IPS-20b (cell line): ENCODE measurements around the gene CEP76.
A peak's percentile ranks its signal among the peaks of the same experiment; 100 is the strongest.

Source experiments
- H3K27ac ChIP-seq: one replicate; pipeline ENCODE4 v1.5.1; 2013; ENCODE audit warnings: low read length
- H3K27me3 ChIP-seq: 2 replicates; pipeline ENCODE4 v1.6.1; 2013; ENCODE audit warnings: mild to moderate bottlenecking, low read length, inconsistent platforms; ENCODE audit not compliant: insufficient read depth
- H3K36me3 ChIP-seq: 2 replicates; pipeline ENCODE4 v1.6.1; 2013; ENCODE audit warnings: low read depth, mild to moderate bottlenecking, inconsistent platforms, low read length, moderate library complexity; ENCODE audit not compliant: insufficient read depth
- H3K4me1 ChIP-seq: 2 replicates; pipeline ENCODE4 v1.6.1; 2013; ENCODE audit warnings: mild to moderate bottlenecking, control low read depth, inconsistent platforms, low read length, moderate library complexity; ENCODE audit not compliant: insufficient read depth
- H3K4me3 ChIP-seq: 2 replicates; pipeline ENCODE4 v1.5.1; 2013; ENCODE audit warnings: mild to moderate bottlenecking, low read length, inconsistent platforms
- H3K9ac ChIP-seq: 2 replicates; pipeline ENCODE4 v1.6.1; 2013; ENCODE audit warnings: low read depth, mild to moderate bottlenecking, inconsistent platforms, low read length, moderate library complexity
- H3K9me3 ChIP-seq: 2 replicates; pipeline ENCODE4 v1.6.1; 2013; ENCODE audit warnings: mild to moderate bottlenecking, low read depth, low read length, inconsistent platforms; ENCODE audit not compliant: insufficient read depth

CEP76 gene

DNA sequence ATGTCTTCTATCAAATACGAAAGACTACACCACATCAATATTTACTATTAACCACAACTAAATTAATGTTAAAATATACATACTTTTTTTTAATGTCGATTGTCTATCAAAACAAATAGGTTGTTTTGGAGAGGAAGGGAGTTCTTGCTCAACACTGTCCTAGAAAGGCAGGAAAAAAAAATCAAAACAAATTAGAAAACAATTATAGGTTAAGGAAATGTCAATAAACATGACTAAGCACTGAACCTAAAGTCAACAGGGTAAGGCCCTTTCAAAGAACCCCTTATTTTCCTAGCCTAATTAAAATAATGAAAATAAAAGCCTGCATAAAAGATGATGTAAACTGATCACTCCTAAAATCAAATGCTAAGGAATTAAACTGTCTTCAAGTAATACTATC, 2.8 kb downstream of the CEP76 start:
- no peaks in the 10 kb centered on the region for H3K27me3 ChIP-seq
- peaks cover 14% of the 10 kb centered on the region; the same call in 1 of the 2 replicates for H3K4me1 ChIP-seq
- no peak overlapping the region for H3K27ac ChIP-seq
- H3K4me3 ChIP-seq, result no peak overlapping the region
- no peaks in the 10 kb centered on the region for H3K9me3 ChIP-seq
- H3K36me3 ChIP-seq, result peaks cover 53% of the 10 kb centered on the region
- H3K9ac ChIP-seq, result no peak overlapping the region

- peaks cover 61% of the 10 kb centered on the region for H3K36me3 ChIP-seq
- H3K27ac ChIP-seq, result no peak overlapping the region
Measured at GRCh38 chr18:12694032-12694431, 8.5 kb downstream of the CEP76 start.

GRCh38 chr18:12692206-12692605, 10.3 kb downstream of the CEP76 start:
- peaks cover 46% of the 10 kb centered on the region for H3K36me3 ChIP-seq
- no peak overlapping the region for H3K9ac ChIP-seq
- no peaks in the 10 kb centered on the region for H3K4me1 ChIP-seq
- no peaks in the 10 kb centered on the region for H3K27me3 ChIP-seq
- no peaks in the 10 kb centered on the region for H3K9me3 ChIP-seq
- H3K4me3 ChIP-seq, result no peak overlapping the region
- H3K27ac ChIP-seq, result no peak overlapping the region

More at GRCh38 chr18:12694032-12694431, 8.5 kb downstream of the CEP76 start:
- Histone ChIP-seq H3K27me3 (no peaks in the 10 kb centered on the region), H3K9me3 (no peaks in the 10 kb centered on the region), H3K4me1 (no peaks in the 10 kb centered on the region), H3K4me3 (no peak overlapping the region), H3K9ac (no peak overlapping the region)

- H3K9ac ChIP-seq, result no peak overlapping the region
- no peak overlapping the region for H3K27ac ChIP-seq
- no peak overlapping the region for H3K4me3 ChIP-seq
Measured at GRCh38 chr18:12689256-12689850, 13.2 kb downstream of the CEP76 start.

GRCh38 chr18:12686100-12686499, 16.4 kb downstream of the CEP76 start:
- no peak overlapping the region for H3K9ac ChIP-seq
- H3K4me3 ChIP-seq, result no peak overlapping the region
- H3K9me3 ChIP-seq, result no peaks in the 10 kb centered on the region
- peaks cover 48% of the 10 kb centered on the region for H3K36me3 ChIP-seq
- H3K27me3 ChIP-seq, result no peaks in the 10 kb centered on the region
- no peak overlapping the region for H3K27ac ChIP-seq
- no peaks in the 10 kb centered on the region for H3K4me1 ChIP-seq

More at GRCh38 chr18:12689256-12689850, 13.2 kb downstream of the CEP76 start:
- no peaks in the 10 kb centered on the region for H3K4me1 ChIP-seq
- no peaks in the 10 kb centered on the region for H3K9me3 ChIP-seq
- H3K36me3 ChIP-seq, result peaks cover 47% of the 10 kb centered on the region
- H3K27me3 ChIP-seq, result no peaks in the 10 kb centered on the region

DNA sequence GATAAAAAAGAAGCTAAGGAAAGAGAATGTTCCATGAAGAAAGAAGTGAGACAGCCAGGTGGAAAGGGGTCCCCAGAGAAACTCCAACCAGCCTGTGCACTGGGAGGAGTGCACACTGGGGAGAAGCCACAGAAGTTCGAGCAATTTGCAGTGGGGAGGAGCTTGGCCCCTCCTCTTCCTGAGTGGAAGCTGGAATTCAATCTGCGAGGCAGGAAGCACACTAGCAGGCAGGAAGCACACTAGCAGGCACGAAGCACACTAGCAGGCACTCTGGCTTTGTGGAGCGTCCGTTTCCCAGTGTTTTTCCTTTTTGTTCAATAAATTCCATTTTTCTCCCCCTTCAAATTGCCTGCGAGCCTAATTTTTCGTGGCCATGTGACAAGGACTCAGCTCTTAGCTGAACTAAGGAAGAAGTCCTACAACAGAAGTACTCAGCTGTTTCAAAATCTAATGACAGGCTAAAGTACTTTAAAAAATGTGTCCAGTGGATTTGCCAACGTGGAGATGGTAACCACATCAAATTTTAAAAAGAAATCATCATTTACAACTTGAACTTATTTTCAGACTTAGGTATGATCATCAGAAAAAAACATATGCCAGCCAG, 23.2 kb downstream of the CEP76 start:
- peaks cover 61% of the 10 kb centered on the region for H3K36me3 ChIP-seq
- H3K4me1 ChIP-seq, result no peaks in the 10 kb centered on the region
- H3K9ac ChIP-seq, result no peak overlapping the region
- H3K4me3 ChIP-seq, result no peak overlapping the region
- H3K9me3 ChIP-seq, result no peaks in the 10 kb centered on the region
- H3K27me3 ChIP-seq, result no peaks in the 10 kb centered on the region
- no peak overlapping the region for H3K27ac ChIP-seq

- Histone ChIP-seq H3K36me3 (peaks cover 10% of the 10 kb centered on the region), H3K4me3 (no peak overlapping the region), H3K9ac (no peak overlapping the region), H3K4me1 (no peaks in the 10 kb centered on the region), H3K9me3 (no peaks in the 10 kb centered on the region), H3K27me3 (no peaks in the 10 kb centered on the region), H3K27ac (no peak overlapping the region)
Measured at GRCh38 chr18:12668041-12668440, 34.5 kb downstream of the CEP76 start.

GRCh38 chr18:12659904-12660605, 42.5 kb downstream of the CEP76 start:
- Histone ChIP-seq H3K36me3 (peaks cover 7% of the 10 kb centered on the region; the same call in 1 of the 2 replicates), H3K27ac (no peak overlapping the region), H3K27me3 (peaks cover 27% of the 10 kb centered on the region), H3K9me3 (no peaks in the 10 kb centered on the region), H3K4me3 (no peak overlapping the region), H3K4me1 (peaks cover 5% of the 10 kb centered on the region; the same call in 1 of the 2 replicates), H3K9ac (no peak overlapping the region)

DNA sequence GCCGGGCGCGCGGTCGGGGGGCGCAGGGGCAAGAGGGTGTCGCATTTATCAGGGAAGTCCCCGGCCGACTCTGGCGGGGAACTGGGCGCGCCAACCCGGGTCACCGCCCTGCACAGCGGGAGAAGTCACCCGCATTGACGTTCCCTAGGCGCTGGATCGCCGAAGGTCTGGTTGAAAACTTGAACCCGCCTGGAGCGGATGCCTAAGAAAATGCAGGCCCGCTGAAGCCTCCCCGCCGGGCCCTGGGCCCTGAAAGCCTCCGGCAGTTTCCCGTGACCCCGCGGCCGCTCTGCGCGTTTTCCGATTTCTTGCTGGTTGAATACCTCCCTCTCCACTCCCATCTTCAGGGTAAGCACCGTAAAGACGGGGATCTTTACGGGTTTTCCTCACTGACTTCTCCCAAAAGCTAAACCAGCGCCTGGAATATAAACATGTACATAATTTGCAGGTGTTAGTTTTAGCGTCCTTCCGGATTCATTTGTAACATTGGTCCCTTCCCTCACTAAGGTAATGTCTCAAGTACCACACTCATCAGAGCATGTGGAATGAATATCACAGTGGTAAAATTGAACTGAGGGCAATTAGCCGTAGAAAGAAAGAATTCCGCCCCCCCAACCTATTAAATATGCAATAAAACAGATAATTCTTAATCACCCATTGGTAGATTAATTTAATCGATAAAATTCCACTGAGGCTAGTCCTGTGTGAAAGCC, 43.9 kb downstream of the CEP76 start:
- peaks cover 5% of the 10 kb centered on the region; the same call in 1 of the 2 replicates for H3K4me1 ChIP-seq
- H3K9ac ChIP-seq, result no peak overlapping the region; the same call in 1 of the 2 replicates
- H3K27me3 ChIP-seq, result peaks cover 27% of the 10 kb centered on the region
- H3K4me3 ChIP-seq, result peak overlapping the region; percentile 65
- no peak overlapping the region for H3K27ac ChIP-seq
- no peaks in the 10 kb centered on the region for H3K9me3 ChIP-seq
- H3K36me3 ChIP-seq, result peaks cover 7% of the 10 kb centered on the region; the same call in 1 of the 2 replicates

GRCh38 chr18:12657684-12658425, 44.7 kb downstream of the CEP76 start, which contains the start of gene SPIRE1:
Gene SPIRE1, minus strand, starts transcription at chr18:12658107. Its CDS starts 241 bp downstream, at chr18:12657866.
- Histone ChIP-seq H3K27ac (no peak within 1 kb of the TSS), H3K36me3 (peaks cover 7% of the 10 kb centered on the region; the same call in 1 of the 2 replicates), H3K9me3 (no peaks in the 10 kb centered on the region), H3K4me3 (peak within 1 kb of the TSS; percentile 65), H3K27me3 (peaks cover 27% of the 10 kb centered on the region), H3K9ac (peak within 1 kb of the TSS; percentile 52; the same call in 1 of the 2 replicates), H3K4me1 (peaks cover 6% of the 10 kb centered on the region; the same call in 1 of the 2 replicates)
